Stimulated activated CD4-positive, alpha-beta T cell treated with anti-CD3 and anti-CD28 coated beads, Interleukin-1b, Interleukin-23, amount 100 ng/mL, for 4 hours (primary cell): ENCODE measurements around the gene TMC5.
"Not testable (repeated sequence)": the region's sequence is repeated elsewhere in the genome, so short reads cannot be mapped to it uniquely, and the experiment has no call there.

ENCODE experiments used
- DNase-seq, 2 donors: peaks; one replicate each; pipeline ENCODE4 v3.0.0-alpha.2; 2020; ENCODE audit warnings: low read depth in 2 of 2

TMC5 gene

DNA sequence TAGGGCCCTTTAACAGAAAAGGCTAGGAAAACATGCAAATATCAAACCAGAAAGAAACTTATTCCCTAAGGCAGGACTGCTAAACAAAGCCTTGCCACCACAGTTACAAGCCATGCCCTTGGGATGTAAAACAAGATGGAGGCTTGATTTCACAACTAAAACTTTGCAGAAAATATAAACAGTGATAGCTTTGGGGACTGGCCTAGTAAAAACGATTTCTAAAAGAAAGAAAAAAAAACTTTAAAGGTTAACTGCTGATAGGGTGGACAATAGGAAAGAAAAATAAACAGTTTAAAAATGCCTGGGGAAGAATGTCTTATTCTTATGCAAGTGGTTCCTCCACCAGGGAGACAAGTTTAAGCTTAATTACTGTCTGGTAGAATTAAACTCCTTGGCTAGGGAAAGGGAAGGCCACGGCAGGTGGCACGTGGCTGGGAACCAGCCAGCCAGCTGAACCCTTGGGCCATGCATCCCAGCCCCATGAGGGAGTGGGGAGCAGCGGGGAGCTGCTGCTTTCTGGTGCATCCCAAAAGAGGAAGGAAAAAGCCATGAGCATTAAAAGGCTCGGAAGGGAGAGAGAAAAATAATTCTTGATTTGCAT is 10.7 kb upstream of the TMC5 start:
- DNase-seq = no peak

DNA sequence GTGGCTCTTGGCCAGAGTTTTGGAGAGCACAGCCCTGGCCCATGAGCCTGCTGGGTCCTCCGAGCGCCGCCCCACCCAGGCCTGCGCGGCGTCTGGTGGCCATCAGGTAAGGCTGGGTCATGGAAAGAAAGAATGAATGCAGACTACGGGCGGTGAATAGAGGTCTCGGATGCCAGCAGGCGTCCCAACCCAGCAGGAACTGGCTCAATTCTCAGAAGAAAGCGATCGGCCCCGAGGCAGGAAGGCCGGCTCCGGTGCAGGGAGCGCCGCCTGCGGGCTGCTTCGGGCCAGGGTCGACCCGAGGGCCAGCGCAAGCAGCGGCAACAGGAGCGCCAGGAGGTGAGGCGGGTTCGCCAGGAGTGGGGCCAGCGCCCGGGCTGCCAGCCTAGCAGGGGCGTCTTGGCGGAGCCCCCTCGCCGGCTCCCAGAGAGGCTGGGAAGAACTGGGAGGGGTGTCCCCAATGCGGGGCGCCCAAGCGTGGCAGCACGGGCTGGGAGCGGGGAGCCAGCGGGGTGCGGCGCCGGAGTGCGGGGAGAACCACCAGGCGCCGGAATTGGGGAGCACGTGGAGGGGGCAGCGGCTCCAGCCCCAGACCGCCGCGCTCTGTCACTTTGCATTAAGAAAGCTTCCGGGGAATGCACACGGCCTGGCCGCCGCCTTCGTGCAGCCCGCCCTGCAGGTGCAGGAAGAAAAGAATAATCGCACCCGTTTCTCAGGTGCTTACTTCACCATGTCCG is 7.1 kb upstream of the TMC5 start:
- no peak for DNase-seq

- no peak for DNase-seq
Measured at GRCh38 chr16:19411298-19411697, 6.4 kb upstream of the TMC5 start.

- not testable (repeated sequence) for DNase-seq
Measured at GRCh38 chr16:19412055-19412454, 5.6 kb upstream of the TMC5 start.

- no peak for DNase-seq
Measured at GRCh38 chr16:19415461-19415860, 2.2 kb upstream of the TMC5 start.

DNA sequence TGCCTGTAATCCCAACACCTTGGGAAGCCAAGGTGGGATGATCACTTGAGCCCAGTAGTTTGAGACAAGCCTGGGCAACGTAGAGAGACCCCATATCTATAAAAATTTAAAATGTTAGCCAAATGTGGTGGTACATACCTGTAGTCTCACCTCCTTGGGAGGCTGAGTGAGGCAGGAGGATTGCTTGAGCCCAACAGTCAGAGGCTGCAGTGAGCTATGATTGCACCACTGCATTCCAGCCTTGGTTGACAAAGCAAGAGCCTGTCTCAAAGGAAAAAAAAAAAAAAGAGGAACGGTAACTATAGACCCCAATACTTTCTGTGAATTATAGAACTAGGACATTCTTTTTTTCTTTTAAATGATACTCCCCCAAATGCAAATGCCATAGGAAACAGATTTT is 1.8 kb upstream of the TMC5 start:
- no peak for DNase-seq

DNA sequence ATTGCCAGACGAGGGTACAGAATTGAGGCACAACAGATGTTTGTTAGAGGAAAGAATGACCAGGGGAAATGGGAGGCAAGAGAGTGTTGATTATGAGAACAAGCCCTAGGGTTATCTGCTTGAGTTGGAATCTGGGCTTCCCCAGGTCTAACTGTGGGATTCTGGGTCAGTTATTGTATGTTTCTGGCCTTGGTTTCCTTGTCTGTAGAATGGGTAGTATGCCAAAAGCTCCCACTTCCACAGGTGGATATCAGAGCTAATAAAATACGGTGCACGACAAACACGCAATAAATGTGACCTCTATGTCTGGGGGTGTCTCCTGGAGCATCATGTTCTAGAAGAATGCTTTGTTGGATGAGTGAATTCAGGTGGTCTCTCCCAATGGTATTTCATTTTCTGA is 517 bp downstream of the TMC5 start:
- DNase-seq = no peak

DNA sequence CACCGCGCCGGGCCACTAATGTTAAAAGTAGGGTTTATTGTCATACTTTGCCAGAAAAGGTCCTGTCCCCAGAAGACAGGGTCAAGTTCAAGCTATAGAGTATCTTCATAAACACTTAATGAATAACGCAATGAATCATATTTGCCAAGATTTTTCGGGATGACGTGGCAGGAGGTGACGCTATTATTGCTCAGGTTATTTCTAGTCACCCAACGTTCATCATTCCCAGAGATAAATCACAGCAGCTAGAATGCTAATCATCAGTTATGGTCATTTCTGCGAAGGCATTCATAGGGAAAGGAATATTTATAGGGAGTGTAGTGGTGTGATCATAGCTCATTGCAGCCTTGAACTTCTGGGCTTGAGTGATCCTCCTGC is 2.0 kb downstream of the TMC5 start:
- no peak for DNase-seq

- DNase-seq = no peak
Measured at GRCh38 chr16:19424478-19424877, 6.8 kb downstream of the TMC5 start.

DNA sequence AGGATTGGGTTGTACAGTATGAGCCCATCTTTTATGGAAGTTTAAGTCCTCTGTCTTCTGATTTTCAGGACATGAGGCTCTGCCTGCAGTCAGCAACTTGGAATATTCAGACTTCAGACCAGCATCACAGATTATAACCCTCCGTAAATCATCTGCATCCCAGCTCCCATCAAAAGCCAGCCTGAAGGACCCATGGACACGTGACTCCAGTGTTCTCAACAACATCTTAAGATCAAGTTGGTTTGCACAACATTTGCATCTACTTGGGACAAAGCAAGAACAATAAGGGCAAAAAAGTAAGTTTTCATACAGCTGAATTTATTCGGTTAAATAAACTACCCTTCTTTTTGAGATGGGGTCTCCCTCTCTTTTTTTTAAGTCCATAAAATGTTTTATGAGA is 12.7 kb downstream of the TMC5 start:
- no peak for DNase-seq

GRCh38 chr16:19431636-19432340 is 14.1 kb downstream of the TMC5 start:
- no peak for DNase-seq

GRCh38 chr16:19432429-19432828 is 14.7 kb downstream of the TMC5 start:
- no peak for DNase-seq

- no peak for DNase-seq
Measured at GRCh38 chr16:19434584-19434983, 16.9 kb downstream of the TMC5 start.

GRCh38 chr16:19436540-19436939 is 18.9 kb downstream of the TMC5 start:
- DNase-seq = no peak

DNA sequence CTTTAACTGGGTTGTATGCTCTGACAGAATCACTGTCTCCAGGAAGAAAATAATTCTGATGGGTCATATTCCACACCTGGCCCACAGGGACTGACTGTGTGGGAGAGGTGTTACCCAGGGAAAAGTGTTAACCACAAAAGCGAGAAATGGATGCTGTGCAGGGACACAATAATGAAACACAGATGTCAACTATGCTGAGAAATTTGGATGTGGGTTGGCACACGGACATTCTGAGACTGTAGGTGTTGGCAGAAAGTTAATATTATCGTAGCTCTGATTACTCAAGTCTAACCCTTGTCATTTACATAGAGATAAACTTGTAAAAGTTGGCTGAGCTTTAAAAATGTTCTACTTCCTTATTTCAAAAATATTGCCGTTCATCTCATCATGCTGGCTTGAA is 19.6 kb downstream of the TMC5 start:
- no peak for DNase-seq

DNA sequence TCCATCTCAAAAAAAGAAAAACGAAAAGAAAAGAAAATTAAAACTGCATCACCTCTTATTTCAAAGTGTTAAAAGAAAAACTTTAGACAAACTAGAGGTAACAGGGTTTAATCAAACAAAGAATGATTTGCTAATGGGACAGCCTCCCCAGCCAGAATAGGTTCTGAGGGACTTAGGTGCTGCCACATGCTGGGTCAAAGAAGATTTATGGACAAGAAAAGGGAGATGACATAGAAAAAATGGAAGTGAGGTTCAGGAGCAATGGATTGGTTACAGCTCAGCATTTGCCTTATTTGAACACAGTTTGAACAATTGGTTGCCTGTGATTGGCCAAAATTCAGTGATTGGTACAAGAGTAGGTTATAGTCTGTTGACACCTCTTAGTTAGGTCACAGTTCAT is 21.1 kb downstream of the TMC5 start:
- DNase-seq = no peak

- no peak for DNase-seq
Measured at GRCh38 chr16:19439483-19439882, 21.8 kb downstream of the TMC5 start.

GRCh38 chr16:19443659-19444058 is 26.0 kb downstream of the TMC5 start:
- no peak for DNase-seq

GRCh38 chr16:19446300-19446846 is 28.7 kb downstream of the TMC5 start:
- no peak for DNase-seq

- DNase-seq = no peak
Measured at GRCh38 chr16:19446886-19447285, 29.2 kb downstream of the TMC5 start.

DNA sequence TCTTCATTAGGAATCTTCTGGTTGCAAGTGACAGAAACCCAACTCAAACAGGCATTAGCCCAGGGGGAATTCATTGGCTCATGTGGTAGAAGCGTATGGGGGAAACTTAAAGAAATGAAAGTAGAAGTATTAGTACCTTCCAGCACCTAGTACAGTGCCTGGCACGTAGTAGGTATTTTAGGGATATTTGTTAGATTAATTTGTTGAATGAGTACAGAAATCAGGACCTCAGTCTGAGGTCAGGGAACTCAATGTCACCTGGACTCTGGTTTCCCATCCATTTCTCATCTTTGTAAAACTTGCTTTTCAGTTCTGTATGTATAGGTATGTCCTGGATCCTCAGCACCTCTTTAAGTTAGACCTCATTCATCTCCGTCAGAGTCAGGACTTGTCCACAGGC is 32.5 kb downstream of the TMC5 start:
- DNase-seq = no peak

GRCh38 chr16:19458722-19459379 is 41.2 kb downstream of the TMC5 start:
- no peak for DNase-seq
